GM19099 (cell line): ENCODE data around the gene PCARE.

Experiments
- POLR2A ChIP-seq: IDR thresholded peaks from 3 replicates; pipeline ENCODE4 v1.6.1; 2011; ENCODE audit warnings: low read depth; ENCODE audit not compliant: insufficient read length; ENCODE audit errors: extremely low read depth

PCARE gene

GRCh38 chr2:29055601-29056000, 18.7 kb downstream of the PCARE start:
- no peak for TF ChIP-seq POLR2A

GRCh38 chr2:29054430-29054829, 19.9 kb downstream of the PCARE start:
- no peak for TF ChIP-seq POLR2A

GRCh38 chr2:29053670-29054400, 20.5 kb downstream of the PCARE start:
- TF ChIP-seq POLR2A: no peak

- TF ChIP-seq POLR2A: no peak
Observed at GRCh38 chr2:29053223-29053622, 21.1 kb downstream of the PCARE start.

GRCh38 chr2:29052807-29053206, 21.5 kb downstream of the PCARE start:
- TF ChIP-seq POLR2A: no peak

- TF ChIP-seq POLR2A: no peak
Observed at GRCh38 chr2:29051730-29052129, 22.6 kb downstream of the PCARE start.

GRCh38 chr2:29050591-29050990, 23.7 kb downstream of the PCARE start:
- no peak for TF ChIP-seq POLR2A

- no peak for TF ChIP-seq POLR2A
Observed at GRCh38 chr2:29047083-29047845, 27.1 kb downstream of the PCARE start.

GRCh38 chr2:29046321-29046720, 28.0 kb downstream of the PCARE start:
- no peak for TF ChIP-seq POLR2A

GRCh38 chr2:29044459-29044858, 29.9 kb downstream of the PCARE start:
- TF ChIP-seq POLR2A: no peak

- no peak for TF ChIP-seq POLR2A
Observed at GRCh38 chr2:29042561-29043075, 31.7 kb downstream of the PCARE start.

GRCh38 chr2:29041161-29041660, 33.1 kb downstream of the PCARE start:
- TF ChIP-seq POLR2A: no peak

- TF ChIP-seq POLR2A: no peak
Observed at GRCh38 chr2:29040552-29040951, 33.8 kb downstream of the PCARE start.

GRCh38 chr2:29039718-29040480, 34.4 kb downstream of the PCARE start:
- TF ChIP-seq POLR2A: no peak
